Measurements from ENCODE around the gene SPAG6. TPM values are rescaled to one million over a fixed set of nuclear protein-coding genes. Genes with fewer than 3 reads are reported as not detected.

SPAG6 gene
- total and polyA plus RNA-seq, 2 donors, result 0.24 to 1.0 TPM

DNA sequence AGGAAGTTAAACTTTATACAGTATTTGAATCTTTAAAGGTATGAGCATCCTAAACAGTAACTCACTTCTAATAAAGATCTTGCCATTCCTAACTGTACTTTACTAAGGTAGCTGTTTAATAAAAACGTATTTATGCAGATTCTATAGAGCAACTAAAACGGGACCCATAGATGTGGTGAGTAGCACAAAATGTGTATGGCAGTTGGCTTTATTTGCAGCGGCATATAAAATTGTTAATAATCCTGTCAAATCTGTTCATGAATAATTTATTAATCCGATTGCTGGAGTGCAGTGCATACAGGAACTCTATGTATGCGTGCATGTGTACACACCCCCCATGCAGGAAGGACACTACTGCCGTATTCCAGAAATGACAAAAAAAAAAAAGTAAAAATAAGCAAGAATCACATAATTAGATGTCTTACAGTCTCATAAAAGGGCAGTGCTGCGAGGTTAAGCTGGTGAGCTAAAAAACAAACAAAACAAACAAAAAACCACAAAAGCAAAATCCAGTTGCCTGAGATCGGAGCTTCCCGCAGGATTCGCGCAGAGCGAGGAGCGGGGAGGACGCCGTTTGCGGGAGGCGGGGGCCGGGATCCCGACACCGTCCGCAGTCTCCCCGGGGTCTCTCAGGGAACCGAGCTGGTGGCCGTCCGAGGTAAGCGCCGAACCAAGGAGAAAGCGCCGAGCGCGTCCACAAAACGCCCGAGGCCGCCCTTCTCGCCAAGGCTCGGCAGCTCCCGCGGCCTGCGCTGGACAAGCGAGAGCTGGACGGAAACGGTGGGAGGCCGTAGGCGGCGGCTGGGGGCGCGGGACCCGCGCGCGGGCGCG is 29.6 kb upstream of the SPAG6 start:
- Histone ChIP-seq H3K36me3 (ENCODE audit: control insufficient read depth in 2 of 2, insufficient read depth in 2 of 2, low read length in 1 of 2) (no peaks in the 10 kb centered on the region), H3K27me3 (ENCODE audit: control insufficient read depth in 2 of 2, insufficient read depth in 1 of 2, low read length in 1 of 2) (peaks cover 18 to 28% of the 10 kb centered on the region in 2 donors), H3K9me3 (ENCODE audit: control insufficient read depth in 2 of 2, insufficient read depth in 1 of 2, low read length in 1 of 2) (no peaks in the 10 kb centered on the region), H3K4me1 (ENCODE audit: control insufficient read depth in 2 of 2, insufficient read depth in 2 of 2, low read length in 2 of 2) (peaks cover 0 to 8% of the 10 kb centered on the region in 2 donors), H3K27ac (ENCODE audit: low read depth in 1 of 2, low read length in 1 of 2) (peak overlapping the region; percentile 60 to 95), H3K4me3 (ENCODE audit: low read length in 2 of 2) (peak overlapping the region; percentile 94 to 97)
- DNase-seq (ENCODE audit: low read depth in 6 of 9, low spot score in 9 of 9), result peak in 1 of 9 donors; percentile 41
- WGBS, result under 1% methylated on average over 53 of the region's 53 CpGs

DNA sequence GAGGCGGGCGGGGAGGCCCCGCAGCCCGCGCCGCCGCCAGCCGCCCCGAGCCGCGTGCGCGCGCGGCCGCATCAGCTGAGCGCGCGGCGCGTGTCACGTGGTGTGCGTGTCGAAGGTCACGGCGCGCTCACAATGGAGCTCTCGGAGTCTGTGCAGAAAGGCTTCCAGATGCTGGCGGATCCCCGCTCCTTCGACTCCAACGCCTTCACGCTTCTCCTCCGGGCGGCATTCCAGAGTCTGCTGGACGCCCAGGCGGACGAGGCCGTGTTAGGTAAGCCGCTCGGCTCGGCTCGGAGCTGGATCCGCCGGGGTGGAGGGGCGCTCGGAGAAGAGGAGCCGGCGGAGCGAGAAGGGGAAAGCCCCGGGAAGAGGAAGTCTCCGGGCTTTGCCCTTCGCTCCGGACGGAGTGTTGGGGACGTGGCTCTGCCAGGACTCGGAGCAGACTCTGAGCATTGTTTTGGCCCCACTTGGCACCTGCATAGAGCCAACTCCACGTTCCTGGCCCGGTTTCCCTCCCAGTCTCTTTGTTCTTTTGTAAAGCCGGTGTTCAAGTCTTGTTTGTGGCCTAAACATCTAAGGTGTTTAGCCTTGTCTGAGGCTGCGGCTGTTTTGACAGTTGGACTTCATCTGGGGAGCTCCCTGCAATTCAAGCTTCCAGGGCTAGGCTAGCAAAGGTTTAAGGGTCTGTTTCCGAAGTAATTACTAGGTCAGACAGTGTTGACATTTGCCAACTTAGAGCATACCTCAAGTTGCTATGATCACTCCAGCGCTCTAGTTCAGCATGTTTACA is 28.8 kb upstream of the SPAG6 start, which contains the start of gene COMMD3:
Gene COMMD3, plus strand, starts transcription at position 103 of the 790 bp plus-strand sequence. Its CDS starts 30 bp downstream, at position 133.
- under 1% methylated on average over 63 of the region's 63 CpGs for WGBS

DNA sequence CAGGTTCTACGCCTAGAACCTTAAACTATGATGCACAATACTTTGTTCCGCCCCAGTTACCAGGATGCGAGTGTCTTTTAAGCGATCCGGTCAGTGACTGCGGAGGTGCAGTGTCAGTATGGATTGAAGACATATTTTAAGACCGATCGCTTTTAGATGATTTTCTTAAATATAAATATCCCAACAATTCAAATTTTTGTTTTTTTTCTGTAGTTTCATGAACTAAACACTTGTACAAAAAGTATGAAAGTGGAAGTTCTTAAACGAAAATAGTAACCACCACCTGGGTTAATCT is 28.3 kb upstream of the SPAG6 start:
- Histone ChIP-seq H3K4me3 (ENCODE audit: low read length in 2 of 2) (peak overlapping the region; percentile 94 to 97), H3K27ac (ENCODE audit: low read depth in 1 of 2, low read length in 1 of 2) (peak overlapping the region; percentile 94 to 95), H3K4me1 (ENCODE audit: control insufficient read depth in 2 of 2, insufficient read depth in 2 of 2, low read length in 2 of 2) (peaks cover under 1 to 10% of the 10 kb centered on the region in 2 donors), H3K27me3 (ENCODE audit: control insufficient read depth in 2 of 2, insufficient read depth in 1 of 2, low read length in 1 of 2) (peaks cover 23 to 37% of the 10 kb centered on the region in 2 donors), H3K36me3 (ENCODE audit: control insufficient read depth in 2 of 2, insufficient read depth in 2 of 2, low read length in 1 of 2) (no peaks in the 10 kb centered on the region), H3K9me3 (ENCODE audit: control insufficient read depth in 2 of 2, insufficient read depth in 1 of 2, low read length in 1 of 2) (peaks cover 0 to 2% of the 10 kb centered on the region in 2 donors)
- WGBS, result 7% methylated on average over 9 of the region's 9 CpGs
- DNase-seq (ENCODE audit: low read depth in 6 of 9, low spot score in 9 of 9), result no peak

More for the DNA sequence above, 28.8 kb upstream of the SPAG6 start, which contains the start of gene COMMD3:
- peaks cover 0 to 8% of the 10 kb centered on the region in 2 donors for H3K4me1 ChIP-seq (ENCODE audit: control insufficient read depth in 2 of 2, insufficient read depth in 2 of 2, low read length in 2 of 2)
- H3K36me3 ChIP-seq (ENCODE audit: control insufficient read depth in 2 of 2, insufficient read depth in 2 of 2, low read length in 1 of 2), result no peaks in the 10 kb centered on the region
- H3K27me3 ChIP-seq (ENCODE audit: control insufficient read depth in 2 of 2, insufficient read depth in 1 of 2, low read length in 1 of 2), result peaks cover 21 to 34% of the 10 kb centered on the region in 2 donors
- H3K4me3 ChIP-seq (ENCODE audit: low read length in 2 of 2), result peak within 1 kb of the TSS; percentile 94 to 97
- no peaks in the 10 kb centered on the region for H3K9me3 ChIP-seq (ENCODE audit: control insufficient read depth in 2 of 2, insufficient read depth in 1 of 2, low read length in 1 of 2)
- DNase-seq (ENCODE audit: low read depth in 6 of 9, low spot score in 9 of 9), result peak in 5 of 9 donors; percentile 86 to 95 (median 90)
- H3K27ac ChIP-seq (ENCODE audit: low read depth in 1 of 2, low read length in 1 of 2), result peak within 1 kb of the TSS; percentile 94 to 95

DNA sequence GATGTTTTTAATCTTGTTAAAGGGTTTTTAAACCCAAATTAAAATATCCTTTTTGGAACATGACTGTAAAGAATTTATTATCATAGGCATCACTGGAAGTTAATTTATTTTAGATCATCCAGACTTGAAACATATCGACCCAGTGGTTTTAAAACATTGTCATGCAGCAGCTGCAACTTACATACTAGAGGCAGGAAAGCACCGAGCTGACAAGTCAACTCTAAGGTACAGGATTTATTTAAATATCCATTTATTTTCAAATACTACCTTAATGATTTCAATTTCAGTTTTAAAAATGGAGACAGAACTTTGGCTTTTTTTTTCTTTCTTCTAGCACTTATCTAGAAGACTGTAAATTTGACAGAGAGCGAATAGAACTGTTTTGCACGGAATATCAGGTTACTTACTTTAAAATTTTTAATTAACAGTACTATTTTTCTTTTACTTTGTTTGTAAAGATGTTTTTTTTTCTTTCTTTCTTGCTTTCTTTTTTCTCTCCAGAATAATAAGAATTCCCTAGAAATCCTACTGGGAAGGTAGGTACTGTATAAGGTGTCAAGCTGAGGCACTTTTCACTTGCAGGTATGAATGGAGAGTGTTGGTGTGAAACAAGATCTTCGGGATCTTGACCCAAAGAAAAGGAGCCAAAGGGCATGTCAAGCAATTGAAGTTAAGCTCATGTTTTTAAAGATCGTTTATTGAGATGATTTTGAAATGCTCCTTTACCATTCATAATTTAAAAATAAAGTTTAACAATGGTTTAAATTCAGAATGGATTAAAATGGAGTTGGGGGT is 27.3 kb upstream of the SPAG6 start:
- DNase-seq (ENCODE audit: low read depth in 6 of 9, low spot score in 9 of 9), result peak in 1 of 9 donors; percentile 25
- Histone ChIP-seq H3K27me3 (ENCODE audit: control insufficient read depth in 2 of 2, insufficient read depth in 1 of 2, low read length in 1 of 2) (peaks cover 33 to 46% of the 10 kb centered on the region in 2 donors), H3K36me3 (ENCODE audit: control insufficient read depth in 2 of 2, insufficient read depth in 2 of 2, low read length in 1 of 2) (no peaks in the 10 kb centered on the region), H3K9me3 (ENCODE audit: control insufficient read depth in 2 of 2, insufficient read depth in 1 of 2, low read length in 1 of 2) (peaks cover 0 to 3% of the 10 kb centered on the region in 2 donors), H3K4me3 (ENCODE audit: low read length in 2 of 2) (no peak overlapping the region), H3K4me1 (ENCODE audit: control insufficient read depth in 2 of 2, insufficient read depth in 2 of 2, low read length in 2 of 2) (peaks cover 6 to 13% of the 10 kb centered on the region in 2 donors), H3K27ac (ENCODE audit: low read depth in 1 of 2, low read length in 1 of 2) (no peak overlapping the region)
- WGBS, result 94% methylated on average over 6 of the region's 6 CpGs

DNA sequence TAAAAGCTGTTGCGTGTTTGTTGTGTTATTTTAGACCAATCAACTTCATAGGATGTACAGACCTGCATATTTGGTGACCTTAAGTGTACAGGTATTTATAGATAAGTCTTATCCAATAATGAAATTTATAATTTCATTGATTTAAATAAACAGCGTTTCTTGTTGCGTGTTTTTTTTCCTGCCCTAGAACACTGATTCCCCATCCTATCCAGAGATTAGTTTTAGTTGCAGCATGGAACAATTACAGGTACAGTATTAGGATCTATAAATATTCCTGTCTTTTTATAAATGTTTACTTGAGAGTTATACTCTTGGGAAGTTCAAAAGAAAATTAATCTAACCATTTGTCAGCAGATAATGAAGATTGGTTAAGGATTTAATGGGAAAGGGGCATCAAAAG is 26.5 kb upstream of the SPAG6 start:
- Histone ChIP-seq H3K9me3 (ENCODE audit: control insufficient read depth in 2 of 2, insufficient read depth in 1 of 2, low read length in 1 of 2) (peaks cover 0 to 3% of the 10 kb centered on the region in 2 donors), H3K4me3 (ENCODE audit: low read length in 2 of 2) (no peak overlapping the region), H3K27ac (ENCODE audit: low read depth in 1 of 2, low read length in 1 of 2) (no peak overlapping the region), H3K27me3 (ENCODE audit: control insufficient read depth in 2 of 2, insufficient read depth in 1 of 2, low read length in 1 of 2) (peaks cover 41 to 54% of the 10 kb centered on the region in 2 donors), H3K36me3 (ENCODE audit: control insufficient read depth in 2 of 2, insufficient read depth in 2 of 2, low read length in 1 of 2) (no peaks in the 10 kb centered on the region), H3K4me1 (ENCODE audit: control insufficient read depth in 2 of 2, insufficient read depth in 2 of 2, low read length in 2 of 2) (peaks cover 6 to 13% of the 10 kb centered on the region in 2 donors)
- no peak for DNase-seq (ENCODE audit: low read depth in 6 of 9, low spot score in 9 of 9)
- over 99% methylated on average over 3 of the region's 3 CpGs for WGBS

DNA sequence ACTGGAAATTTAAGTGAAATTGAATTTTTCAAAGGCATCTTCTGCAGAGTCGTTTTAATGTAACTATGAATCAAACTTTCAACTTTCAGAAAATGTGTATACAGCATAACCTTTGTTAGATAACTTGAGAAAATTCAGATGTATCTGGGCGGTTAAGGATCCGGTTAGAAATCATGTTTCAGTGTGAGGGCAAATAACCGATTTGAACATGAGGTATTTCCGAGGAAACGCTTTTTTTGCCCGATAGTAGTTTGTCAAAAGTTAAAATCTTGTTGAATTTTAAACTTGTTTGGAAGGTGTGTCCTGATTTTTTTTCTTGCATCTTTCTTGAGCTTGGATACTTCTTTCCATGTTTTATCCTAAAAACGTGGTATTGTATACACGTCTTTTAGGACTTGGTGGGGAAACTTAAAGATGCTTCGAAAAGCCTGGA is 25.7 kb upstream of the SPAG6 start:
- Histone ChIP-seq H3K27me3 (ENCODE audit: control insufficient read depth in 2 of 2, insufficient read depth in 1 of 2, low read length in 1 of 2) (peaks cover 49 to 62% of the 10 kb centered on the region in 2 donors), H3K36me3 (ENCODE audit: control insufficient read depth in 2 of 2, insufficient read depth in 2 of 2, low read length in 1 of 2) (no peaks in the 10 kb centered on the region), H3K9me3 (ENCODE audit: control insufficient read depth in 2 of 2, insufficient read depth in 1 of 2, low read length in 1 of 2) (peaks cover 0 to 3% of the 10 kb centered on the region in 2 donors), H3K4me1 (ENCODE audit: control insufficient read depth in 2 of 2, insufficient read depth in 2 of 2, low read length in 2 of 2) (peaks cover 10 to 17% of the 10 kb centered on the region in 2 donors), H3K27ac (ENCODE audit: low read depth in 1 of 2, low read length in 1 of 2) (no peak overlapping the region), H3K4me3 (ENCODE audit: low read length in 2 of 2) (peak overlapping the region in 1 of 2 donors; percentile 97)
- WGBS, result 74% methylated on average over 10 of the region's 10 CpGs
- DNase-seq (ENCODE audit: low read depth in 6 of 9, low spot score in 9 of 9), result peak in 2 of 9 donors; percentile 25 to 50

DNA sequence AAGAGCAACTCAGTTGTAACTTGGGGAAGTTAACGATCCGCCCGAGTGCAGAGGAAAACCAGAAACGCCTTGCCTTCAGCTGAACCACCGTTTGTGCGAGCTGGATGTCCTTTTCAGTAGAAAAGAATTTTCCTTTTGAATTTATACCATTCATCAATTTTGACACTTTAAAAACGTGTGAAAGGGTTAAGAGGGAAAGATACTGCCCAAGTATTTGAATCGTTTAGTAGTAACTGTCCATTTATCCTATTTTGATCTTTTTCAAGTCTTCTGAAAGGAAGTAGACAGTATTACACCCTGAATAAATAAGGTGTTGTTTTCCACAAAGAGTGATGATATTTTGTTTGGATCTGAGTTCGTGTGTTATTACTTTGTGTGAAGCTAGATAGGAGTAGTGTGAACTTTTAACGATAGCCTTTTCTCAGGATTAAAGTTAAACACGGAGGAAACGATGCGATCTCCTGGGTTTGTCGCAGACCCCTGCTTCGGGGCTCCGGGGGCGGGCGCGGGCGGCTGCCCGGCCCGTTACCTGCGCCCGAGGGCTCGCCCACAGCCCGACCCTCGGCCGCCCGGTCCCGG is 25.2 kb upstream of the SPAG6 start:
- 3% methylated on average over 30 of the region's 30 CpGs for WGBS
- Histone ChIP-seq H3K9me3 (ENCODE audit: control insufficient read depth in 2 of 2, insufficient read depth in 1 of 2, low read length in 1 of 2) (peaks cover 0 to 3% of the 10 kb centered on the region in 2 donors), H3K27ac (ENCODE audit: low read depth in 1 of 2, low read length in 1 of 2) (peak overlapping the region in 1 of 2 donors; percentile 79), H3K36me3 (ENCODE audit: control insufficient read depth in 2 of 2, insufficient read depth in 2 of 2, low read length in 1 of 2) (no peaks in the 10 kb centered on the region), H3K4me1 (ENCODE audit: control insufficient read depth in 2 of 2, insufficient read depth in 2 of 2, low read length in 2 of 2) (peaks cover 15 to 22% of the 10 kb centered on the region in 2 donors), H3K4me3 (ENCODE audit: low read length in 2 of 2) (peak overlapping the region; percentile 30 to 97), H3K27me3 (ENCODE audit: control insufficient read depth in 2 of 2, insufficient read depth in 1 of 2, low read length in 1 of 2) (peaks cover 53 to 67% of the 10 kb centered on the region in 2 donors)
- DNase-seq (ENCODE audit: low read depth in 6 of 9, low spot score in 9 of 9), result peak in 3 of 9 donors; percentile 34 to 74 (median 47)

DNA sequence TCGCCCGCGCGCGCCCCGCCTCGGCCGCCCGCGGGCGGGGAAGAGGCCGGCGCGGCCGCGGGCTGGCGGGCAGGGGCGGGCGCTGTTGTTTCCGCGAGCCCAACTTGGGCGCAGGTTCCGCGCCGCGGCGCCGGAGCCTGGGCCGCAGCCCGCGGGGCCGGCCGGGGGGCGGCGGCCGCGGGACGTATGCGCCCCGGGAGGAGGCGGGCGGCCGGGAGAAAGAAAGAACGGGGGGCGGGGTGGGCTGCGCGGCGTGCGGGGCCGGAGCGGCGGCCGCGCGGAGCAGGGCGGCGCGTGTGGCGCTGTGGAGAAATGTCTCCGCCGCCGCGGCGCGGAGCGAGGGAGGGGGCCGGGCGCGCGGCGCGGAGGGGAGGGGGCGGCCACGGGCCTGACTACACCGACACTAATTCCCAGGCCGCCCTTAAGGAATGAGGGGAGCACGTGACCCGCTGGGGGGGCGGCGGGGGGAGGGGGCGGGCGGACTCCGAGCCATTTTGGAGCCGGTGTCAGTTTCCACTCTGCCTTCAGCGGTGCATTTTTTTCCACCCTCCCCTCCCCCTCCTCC is 24.6 kb upstream of the SPAG6 start, which contains the start of gene BMI1:
Gene BMI1, plus strand, starts transcription at position 509 of the 565 bp plus-strand sequence. CDS start 5,351 bp downstream, outside the sequence.
- H3K27me3 ChIP-seq (ENCODE audit: control insufficient read depth in 2 of 2, insufficient read depth in 1 of 2, low read length in 1 of 2), result peaks cover 53 to 68% of the 10 kb centered on the region in 2 donors
- peaks cover 17 to 21% of the 10 kb centered on the region in 2 donors for H3K4me1 ChIP-seq (ENCODE audit: control insufficient read depth in 2 of 2, insufficient read depth in 2 of 2, low read length in 2 of 2)
- H3K27ac ChIP-seq (ENCODE audit: low read depth in 1 of 2, low read length in 1 of 2), result peak within 1 kb of the TSS; percentile 58 to 87
- peak within 1 kb of the TSS; percentile 69 to 97 for H3K4me3 ChIP-seq (ENCODE audit: low read length in 2 of 2)
- peaks cover 0 to 3% of the 10 kb centered on the region in 2 donors for H3K9me3 ChIP-seq (ENCODE audit: control insufficient read depth in 2 of 2, insufficient read depth in 1 of 2, low read length in 1 of 2)
- DNase-seq (ENCODE audit: low read depth in 6 of 9, low spot score in 9 of 9), result peak in 3 of 9 donors; percentile 6 to 74 (median 22)
- H3K36me3 ChIP-seq (ENCODE audit: control insufficient read depth in 2 of 2, insufficient read depth in 2 of 2, low read length in 1 of 2), result no peaks in the 10 kb centered on the region
- WGBS, result under 1% methylated on average over 85 of the region's 85 CpGs

Measured in thymus (tissue), 11 donors.